HCT116 (cell line): ENCODE data around the gene BST1. TPM values are rescaled to one million over a fixed set of nuclear protein-coding genes. Genes with fewer than 3 reads are reported as not detected.

ENCODE experiments used
- ATAC-seq: fragments of 200-7000 bp; cut with Tn5 transposase; 2 replicates; pipeline ENCODE4 v1.9.1; 2020; ENCODE audit warnings: mild to moderate bottlenecking, moderate library complexity
- BruUV-seq: library from RNA; stranded (reverse); fragments of 400-500 nt; replicated peaks from 2 replicates; lab custom pipeline; 2021; lab: Mats Ljungman, UMichigan
- CTCF ChIA-PET: fragments of 300-600 bp; sonication (Branson Sonifier 250); formaldehyde crosslinking; loops from one replicate; lab custom pipeline; 2021; ENCODE audit warnings: antibody characterized with exemption; lab: Charles Lee
- POLR2A ChIA-PET: fragments of 300-600, 350-600 bp; sonication (Branson Sonifier 250); formaldehyde crosslinking; loops from one replicate; lab custom pipeline; 2021; ENCODE audit warnings: antibody characterized with exemption; lab: Charles Lee
- RAD21 ChIA-PET, 2 experiments: fragments of 300-600 bp; sonication (Branson Sonifier 250); formaldehyde crosslinking; loops; one replicate each; lab custom pipeline; 2023; ENCODE audit warnings: low total read pairs in 2 of 2; ENCODE audit not compliant: uncharacterized antibody in 2 of 2, unreplicated experiment in 2 of 2, low non-redundant PET in 1 of 2; lab: Charles Lee
- DNase-seq: peaks from one replicate; pipeline ENCODE4 v3.0.0-alpha.2; 2010; ENCODE audit warnings: low read depth, low spot score
- H2AFZ ChIP-seq: fragments of 200-600 bp; shearing (Covaris generic), sonication (generic); 2 replicates; pipeline ENCODE4 v1.6.1; 2017; ENCODE audit warnings: low read depth, mixed run types, mixed read lengths, antibody characterized with exemption, low read length; ENCODE audit not compliant: poor library complexity, severe bottlenecking
- H3K27ac ChIP-seq: 2 replicates; pipeline ENCODE4 v1.5.1; 2012; ENCODE audit warnings: low read depth, low read length
- H3K27me3 ChIP-seq: fragments of 200-600 bp; sonication (generic); 2 replicates; pipeline ENCODE4 v1.6.1; 2016; ENCODE audit warnings: mixed run types, low read length, mixed read lengths; ENCODE audit not compliant: insufficient read depth
- H3K36me3 ChIP-seq, 2 experiments: fragments of 200-500 bp in 1 of 2; fragments of 200-600 bp in 1 of 2; sonication (Bioruptor generic) in 1 of 2; sonication (generic) in 1 of 2; 2 replicates each; pipeline versions ENCODE4 v1.5.1 to v1.6.1; 2014 to 2016; ENCODE audit warnings: low read length in 2 of 2, inconsistent platforms in 1 of 2, mixed read lengths in 1 of 2, mixed run types in 1 of 2; ENCODE audit not compliant: insufficient read depth in 2 of 2, control insufficient read depth in 1 of 2
- H3K4me1 ChIP-seq, 2 experiments: fragments of 200-600 bp in 1 of 2; sonication (generic) in 1 of 2; 2 replicates each; pipeline versions ENCODE4 v1.5.1 to v1.6.1; 2012 to 2017; ENCODE audit warnings: low read length in 2 of 2, inconsistent platforms in 1 of 2, mild to moderate bottlenecking in 1 of 2, mixed read lengths in 1 of 2, mixed run types in 1 of 2, moderate library complexity in 1 of 2; ENCODE audit not compliant: insufficient read depth in 2 of 2, control insufficient read depth in 1 of 2
- H3K4me2 ChIP-seq: fragments of 200-600 bp; sonication (generic); 2 replicates; pipeline ENCODE4 v1.6.1; 2017; ENCODE audit warnings: mixed run types, low read length, mixed read lengths
- H3K4me3 ChIP-seq, 2 experiments: fragments of 200-600 bp in 1 of 2; sonication (generic) in 1 of 2; replicated peaks in 1 of 2; 2 replicates each; pipeline ENCODE4 v1.5.1; 2011 to 2016; ENCODE audit warnings: low read length in 2 of 2, control low read depth in 1 of 2, low read depth in 1 of 2, mild to moderate bottlenecking in 1 of 2, mixed read lengths in 1 of 2, mixed run types in 1 of 2
- H3K79me2 ChIP-seq: fragments of 200-600 bp; sonication (generic); 2 replicates; pipeline ENCODE4 v1.6.1; 2017; ENCODE audit warnings: mild to moderate bottlenecking, mixed run types, low read length, moderate library complexity, mixed read lengths; ENCODE audit not compliant: insufficient read depth
- H3K9ac ChIP-seq: fragments of 200-600 bp; sonication (generic); 2 replicates; pipeline ENCODE4 v1.6.1; 2016; ENCODE audit warnings: low read length, mixed read lengths
- H3K9me2 ChIP-seq: fragments of 200-600 bp; sonication (generic), shearing (Covaris generic); 2 replicates; pipeline ENCODE4 v1.6.1; 2017; ENCODE audit warnings: mixed run types, mild to moderate bottlenecking, moderate library complexity; ENCODE audit not compliant: insufficient read depth
- H3K9me3 ChIP-seq, 2 experiments: fragments of 200-500 bp in 1 of 2; fragments of 200-600 bp in 1 of 2; sonication (Bioruptor generic) in 1 of 2; sonication (generic) in 1 of 2; 2 replicates each; pipeline ENCODE4 v1.6.1; 2014 to 2017; ENCODE audit warnings: low read length in 2 of 2, mixed read lengths in 2 of 2, inconsistent platforms in 1 of 2, low read depth in 1 of 2, mild to moderate bottlenecking in 1 of 2, mixed run types in 1 of 2, moderate library complexity in 1 of 2; ENCODE audit not compliant: control insufficient read depth in 1 of 2, insufficient read depth in 1 of 2
- H4K20me1 ChIP-seq: fragments of 200-600 bp; sonication (generic), shearing (Covaris generic); 2 replicates; pipeline ENCODE4 v1.6.1; 2017; ENCODE audit warnings: mixed run types, mild to moderate bottlenecking, moderate library complexity; ENCODE audit not compliant: insufficient read depth
- ATF3 ChIP-seq: IDR thresholded peaks from 2 replicates; pipeline ENCODE4 v1.6.1; 2012
- CBX3 ChIP-seq: IDR thresholded peaks from 2 replicates; pipeline ENCODE4 v1.6.1; 2012; ENCODE audit warnings: low read depth
- ELF1 ChIP-seq: IDR thresholded peaks from 2 replicates; pipeline ENCODE4 v1.6.1; 2012; ENCODE audit warnings: low read depth, borderline replicate concordance
- EZH2 ChIP-seq: fragments of 200-600 bp; sonication (generic); IDR thresholded peaks from 2 replicates; pipeline ENCODE4 v1.6.1; 2017; ENCODE audit warnings: antibody characterized with exemption, mixed run types
- EZH2phosphoT487 ChIP-seq: fragments of 200-600 bp; IDR thresholded peaks from 2 replicates; pipeline ENCODE4 v1.6.1; 2018; ENCODE audit warnings: antibody characterized with exemption, borderline replicate concordance
- JUND ChIP-seq: IDR thresholded peaks from 2 replicates; pipeline ENCODE4 v1.6.1; 2012
- POLR2AphosphoS5 ChIP-seq: IDR thresholded peaks from 2 replicates; pipeline ENCODE4 v1.6.1; 2011; ENCODE audit warnings: mild to moderate bottlenecking, low read depth, low read length, moderate library complexity
- RAD21 ChIP-seq: IDR thresholded peaks from 2 replicates; pipeline ENCODE4 v1.6.1; 2012; ENCODE audit warnings: low read depth, mild to moderate bottlenecking
- SIN3A ChIP-seq: IDR thresholded peaks from 2 replicates; pipeline ENCODE4 v1.6.1; 2012; ENCODE audit warnings: low read depth
- SRF ChIP-seq: IDR thresholded peaks from 2 replicates; pipeline ENCODE4 v1.6.1; 2012; ENCODE audit warnings: low read depth
- TCF7L2 ChIP-seq: IDR thresholded peaks from 2 replicates; pipeline ENCODE4 v1.7.0; 2011; ENCODE audit warnings: borderline replicate concordance, inconsistent platforms; ENCODE audit not compliant: insufficient read depth, insufficient read length; ENCODE audit errors: extremely low read depth
- YY1 ChIP-seq: IDR thresholded peaks from 2 replicates; pipeline ENCODE4 v1.6.1; 2011; ENCODE audit warnings: low read length, low read depth, moderate library complexity, mild to moderate bottlenecking; ENCODE audit not compliant: insufficient replicate concordance; ENCODE audit errors: extremely low read depth
- intact Hi-C: fragments of 100-400 bp; cut with micrococcal nuclease; formaldehyde crosslinking; loops from 2 replicates; pipeline ENCODE4 v1.10.0; 2022
- total RNA-seq: library from RNA; stranded (reverse); gene quantifications from one replicate; pipeline ENCODE4 v1.2.1, GENCODE V29; 2021; ENCODE audit not compliant: unreplicated experiment

BST1 gene
- total RNA-seq, 1 experiment from 2014 or later = 0.44 TPM

- RAD21 ChIA-PET = no interaction called here
- no peak overlapping the region for H3K4me3 ChIP-seq
- H3K27me3 ChIP-seq = no peaks in the 10 kb centered on the region
- no TSS peak for BruUV-seq
- ATAC-seq (peak; percentile 2; the same call in 1 of the 2 replicates), DNase-seq (no peak)
- peaks cover 2 to 37% of the 10 kb centered on the region in 2 experiments for H3K4me1 ChIP-seq
- no peak overlapping the region for H2AFZ ChIP-seq
- H3K4me2 ChIP-seq = peak overlapping the region; percentile 43
- no peaks in the 10 kb centered on the region for H3K9me3 ChIP-seq
- POLR2A ChIA-PET = no interaction called here
- CTCF ChIA-PET = interaction anchor here (1.2 kb wide), 2 partner anchors 14 to 20 kb away, joined by 3 read pairs; partner anchors contain the start of gene FAM200B
- H3K27ac ChIP-seq = no peak overlapping the region
- no peaks in the 10 kb centered on the region for H4K20me1 ChIP-seq
- H3K79me2 ChIP-seq = no peaks in the 10 kb centered on the region
- H3K9ac ChIP-seq = no peak overlapping the region
- no peaks in the 10 kb centered on the region for H3K36me3 ChIP-seq
- intact Hi-C loops = loop anchor here (10.0 kb wide), 1 partner anchor 199 kb away; no protein-coding TSS in a partner anchor
- TF ChIP-seq SIN3A (no peak), YY1 (no peak), RAD21 (no peak), ELF1 (no peak), SRF (no peak), EZH2phosphoT487 (no peak), POLR2AphosphoS5 (no peak), EZH2 (no peak), CBX3 (no peak)
- no peaks in the 10 kb centered on the region for H3K9me2 ChIP-seq
Measured at GRCh38 chr4:15695729-15696128, 7.1 kb upstream of the BST1 start.

GRCh38 chr4:15696866-15697265 is 6.0 kb upstream of the BST1 start:
- no peak for TF ChIP-seq ELF1
- TF ChIP-seq JUND = no peak
- TF ChIP-seq TCF7L2 = no peak
- TF ChIP-seq RAD21 = no peak
- no peak for TF ChIP-seq ATF3
- no peak for TF ChIP-seq YY1
- no peak for TF ChIP-seq EZH2
- Histone ChIP-seq H3K27ac (no peak overlapping the region), H3K4me2 (no peak overlapping the region), H3K4me1 (peaks cover 0 to 26% of the 10 kb centered on the region in 2 experiments; a peak in 2 of 4 replicates), H3K4me3 (no peak overlapping the region), H3K36me3 (no peaks in the 10 kb centered on the region), H3K9me2 (no peaks in the 10 kb centered on the region), H3K9me3 (no peaks in the 10 kb centered on the region), H3K79me2 (no peaks in the 10 kb centered on the region), H3K27me3 (no peaks in the 10 kb centered on the region), H2AFZ (no peak overlapping the region), H3K9ac (no peak overlapping the region), H4K20me1 (no peaks in the 10 kb centered on the region)
- ATAC-seq (no peak), DNase-seq (no peak)
- BruUV-seq = no TSS peak
- intact Hi-C loops = loop anchor here (10.0 kb wide), 1 partner anchor 198 kb away; no protein-coding TSS in a partner anchor
- ChIA-PET RAD21 (no interaction called here), POLR2A (no interaction called here), CTCF (no interaction called here)
